HEK293 (cell line): ENCODE measurements around the gene NFIX.

ENCODE experiments used
- CTCF ChIA-PET: fragments of 350-600 bp; formaldehyde crosslinking; extraction: SDS; loops from one replicate; lab custom pipeline; 2021; ENCODE audit warnings: antibody characterized with exemption; lab: Yijun Ruan, JAX
- POLR2A ChIA-PET: fragments of 300-600 bp; formaldehyde crosslinking; extraction: SDS; loops from one replicate; lab custom pipeline; 2020; ENCODE audit warnings: antibody characterized with exemption, inconsistent platforms; lab: Yijun Ruan, JAX
- H3K27ac ChIP-seq: fragments of 200-500 bp; sonication (Bioruptor generic); 2 replicates; pipeline ENCODE4 v1.5.1; 2014; ENCODE audit warnings: low read depth, low read length, control low read depth, inconsistent platforms; ENCODE audit errors: extremely low read depth
- H3K36me3 ChIP-seq, 2 experiments: fragments of 200-500 bp in 1 of 2; sonication (Bioruptor generic) in 1 of 2; 1 replicate in 1 of 2; 2 replicates in 1 of 2; pipeline ENCODE4 v1.5.1; 2014 to 2017; ENCODE audit warnings: inconsistent platforms in 2 of 2, low read length in 2 of 2; ENCODE audit not compliant: control insufficient read depth in 2 of 2, insufficient read depth in 1 of 2
- H3K4me1 ChIP-seq: fragments of 200-500 bp; sonication (Bioruptor generic); 2 replicates; pipeline ENCODE4 v1.5.1; 2014; ENCODE audit warnings: mild to moderate bottlenecking, low read length, inconsistent platforms; ENCODE audit not compliant: control insufficient read depth, insufficient read depth
- H3K4me3 ChIP-seq: 2 replicates; pipeline ENCODE4 v1.5.1; 2011; ENCODE audit warnings: low read depth, mild to moderate bottlenecking, control low read depth, low read length, moderate library complexity
- H3K9me3 ChIP-seq: fragments of 200-500 bp; sonication (Bioruptor generic); 2 replicates; pipeline ENCODE4 v1.5.1; 2014; ENCODE audit warnings: low read depth, low read length, inconsistent platforms; ENCODE audit not compliant: control insufficient read depth, insufficient read depth
- GLIS1 ChIP-seq: fragments of 450-650 bp; formaldehyde crosslinking; IDR thresholded peaks from 2 replicates; pipeline ENCODE4 v1.5.1; 2016; ENCODE audit warnings: missing biosample characterization, missing genetic modification characterization
- GLIS2 ChIP-seq: fragments of 450-650 bp; formaldehyde crosslinking; IDR thresholded peaks from 2 replicates; pipeline ENCODE4 v1.5.1; 2016; ENCODE audit warnings: missing biosample characterization, missing genetic modification characterization
- KLF1 ChIP-seq: fragments of 450-650 bp; formaldehyde crosslinking; IDR thresholded peaks from 2 replicates; pipeline ENCODE4 v1.5.1; 2016; ENCODE audit warnings: missing biosample characterization, missing genetic modification characterization
- PRDM1 ChIP-seq: fragments of 450-650 bp; formaldehyde crosslinking; IDR thresholded peaks from 2 replicates; pipeline ENCODE4; 2016; ENCODE audit warnings: missing biosample characterization, missing genetic modification characterization
- SETDB1 ChIP-seq: IDR thresholded peaks from one replicate; pipeline ENCODE4 v1.6.1; 2017; ENCODE audit warnings: mild to moderate bottlenecking, low read length, moderate library complexity, mixed read lengths; ENCODE audit not compliant: insufficient read length
- SP2 ChIP-seq: fragments of 450-650 bp; formaldehyde crosslinking; IDR thresholded peaks from 2 replicates; pipeline ENCODE4 v1.5.1; 2016; ENCODE audit warnings: missing biosample characterization, missing genetic modification characterization
- ZBTB10 ChIP-seq: fragments of 450-650 bp; formaldehyde crosslinking; IDR thresholded peaks from 2 replicates; pipeline ENCODE4 v1.5.1; 2016; ENCODE audit warnings: missing biosample characterization, missing genetic modification characterization
- ZNF184 ChIP-seq: fragments of 450-650 bp; IDR thresholded peaks from 2 replicates; pipeline ENCODE4 v1.5.1; 2018; ENCODE audit warnings: missing biosample characterization, mild to moderate bottlenecking, missing genetic modification characterization
- ZNF302 ChIP-seq: fragments of 450-650 bp; formaldehyde crosslinking; IDR thresholded peaks from 2 replicates; pipeline ENCODE4 v1.5.1; 2016; ENCODE audit warnings: missing biosample characterization, missing genetic modification characterization, low read depth
- ZNF335 ChIP-seq: fragments of 450-650 bp; formaldehyde crosslinking; conservative IDR thresholded peaks from 2 replicates; pipeline ENCODE4 v1.5.1; 2016; ENCODE audit warnings: missing biosample characterization, missing genetic modification characterization
- ZNF366 ChIP-seq: fragments of 450-650 bp; formaldehyde crosslinking; conservative IDR thresholded peaks from 2 replicates; pipeline ENCODE4 v1.5.1; 2016; ENCODE audit warnings: missing biosample characterization, missing genetic modification characterization
- ZNF37A ChIP-seq: fragments of 450-650 bp; IDR thresholded peaks from 2 replicates; pipeline ENCODE4 v1.5.1; 2018; ENCODE audit warnings: missing biosample characterization, missing genetic modification characterization
- ZNF398 ChIP-seq: fragments of 450-650 bp; formaldehyde crosslinking; IDR thresholded peaks from 2 replicates; pipeline ENCODE4 v1.5.1; 2017; ENCODE audit warnings: missing biosample characterization, missing genetic modification characterization
- ZNF629 ChIP-seq: fragments of 450-650 bp; formaldehyde crosslinking; IDR thresholded peaks from 2 replicates; pipeline ENCODE4 v1.5.1; 2017; ENCODE audit warnings: missing biosample characterization, missing genetic modification characterization
- ZNF654 ChIP-seq: fragments of 450-650 bp; formaldehyde crosslinking; IDR thresholded peaks from 2 replicates; pipeline ENCODE4 v1.5.1; 2016; ENCODE audit warnings: low read depth, missing biosample characterization, missing genetic modification characterization
- ZNF670 ChIP-seq: fragments of 450-650 bp; formaldehyde crosslinking; IDR thresholded peaks from 2 replicates; pipeline ENCODE4 v1.5.1; 2016; ENCODE audit warnings: missing biosample characterization, missing genetic modification characterization, low read depth
- ZNF701 ChIP-seq: fragments of 450-650 bp; formaldehyde crosslinking; IDR thresholded peaks from 2 replicates; pipeline ENCODE4 v1.5.1; 2016; ENCODE audit warnings: missing biosample characterization, missing genetic modification characterization
- ZSCAN30 ChIP-seq: fragments of 450-650 bp; IDR thresholded peaks from 2 replicates; pipeline ENCODE4 v1.5.1; 2018; ENCODE audit warnings: missing biosample characterization, mild to moderate bottlenecking, missing genetic modification characterization, moderate library complexity
- ZSCAN4 ChIP-seq: fragments of 450-650 bp; formaldehyde crosslinking; IDR thresholded peaks from 2 replicates; pipeline ENCODE4 v1.5.1; 2017; ENCODE audit warnings: missing biosample characterization, missing genetic modification characterization
- TF ChIP-seq, protein P1 (sequence below): fragments of 450-650 bp; formaldehyde crosslinking; IDR thresholded peaks from 2 replicates; pipeline ENCODE4 v1.5.1; 2016; ENCODE audit warnings: missing biosample characterization, missing genetic modification characterization

NFIX gene

DNA sequence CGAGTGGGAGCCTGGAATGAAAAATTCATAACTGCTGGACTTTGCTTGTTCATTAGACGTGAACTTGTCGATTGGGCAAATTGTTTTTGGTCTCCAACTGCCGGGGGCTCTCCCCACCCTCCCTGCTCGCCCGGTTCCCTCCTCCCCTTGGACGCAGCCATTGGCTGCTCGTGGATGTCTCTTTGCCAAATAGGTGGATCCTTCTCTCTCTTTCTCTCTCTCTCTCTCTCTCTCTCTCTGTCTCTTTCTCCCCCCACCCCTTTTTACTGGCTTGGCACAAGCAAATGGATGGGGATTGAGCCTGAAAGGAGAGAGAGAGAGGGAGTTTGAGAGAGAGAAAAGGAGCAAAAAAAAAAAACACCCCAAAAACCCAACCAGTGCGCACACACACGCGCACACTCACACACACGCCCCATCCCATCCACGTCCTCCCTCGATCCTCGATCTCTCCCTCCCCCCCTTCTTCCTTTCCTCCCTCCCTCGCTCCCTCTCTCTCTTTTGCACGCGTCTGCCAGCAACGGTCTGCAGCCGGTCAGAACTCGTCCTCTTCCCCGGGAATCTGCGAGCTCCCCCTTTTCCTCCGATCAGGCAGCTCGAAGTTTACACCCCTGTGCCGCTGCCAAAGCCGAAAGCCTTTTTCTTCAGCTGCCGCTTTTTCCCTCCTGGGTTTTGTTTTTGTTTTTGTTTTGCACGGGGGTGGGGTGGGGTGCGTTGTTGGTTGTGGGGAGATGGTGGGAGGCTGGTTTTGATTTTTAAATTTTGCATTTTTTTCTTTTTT, 27.8 kb downstream of the NFIX start (continued):
- TF ChIP-seq ZSCAN4 (peak; percentile 35; the same call in 1 of the 2 replicates), KLF1 (tag by site-specific recombination) (peak; percentile 54)

- H3K36me3 ChIP-seq: no peaks in the 10 kb centered on the region
- H3K4me3 ChIP-seq: no peak overlapping the region
- ChIA-PET CTCF (interaction anchor here (1.1 kb wide), 1 partner anchor 10 kb away, joined by 3 read pairs; no protein-coding TSS in a partner anchor), POLR2A (interaction anchor here (0.5 kb wide), 1 partner anchor 24 kb away, joined by 6 read pairs; no protein-coding TSS in a partner anchor)
- TF ChIP-seq ZNF398 (tag by site-specific recombination) (no peak), ZNF629 (tag by site-specific recombination) (no peak), ZBTB10 (tag by site-specific recombination) (no peak), ZNF335 (tag by site-specific recombination) (no peak), ZNF701 (tag by site-specific recombination) (no peak), ZNF302 (no peak), ZNF670 (tag by site-specific recombination) (no peak)
- H3K9me3 ChIP-seq: no peaks in the 10 kb centered on the region
- no peak overlapping the region; the same call in 1 of the 2 replicates for H3K27ac ChIP-seq
- peaks cover 14% of the 10 kb centered on the region for H3K4me1 ChIP-seq
These were observed 28.4 kb downstream of the NFIX start for GRCh38 chr19:13023656-13024055.

DNA sequence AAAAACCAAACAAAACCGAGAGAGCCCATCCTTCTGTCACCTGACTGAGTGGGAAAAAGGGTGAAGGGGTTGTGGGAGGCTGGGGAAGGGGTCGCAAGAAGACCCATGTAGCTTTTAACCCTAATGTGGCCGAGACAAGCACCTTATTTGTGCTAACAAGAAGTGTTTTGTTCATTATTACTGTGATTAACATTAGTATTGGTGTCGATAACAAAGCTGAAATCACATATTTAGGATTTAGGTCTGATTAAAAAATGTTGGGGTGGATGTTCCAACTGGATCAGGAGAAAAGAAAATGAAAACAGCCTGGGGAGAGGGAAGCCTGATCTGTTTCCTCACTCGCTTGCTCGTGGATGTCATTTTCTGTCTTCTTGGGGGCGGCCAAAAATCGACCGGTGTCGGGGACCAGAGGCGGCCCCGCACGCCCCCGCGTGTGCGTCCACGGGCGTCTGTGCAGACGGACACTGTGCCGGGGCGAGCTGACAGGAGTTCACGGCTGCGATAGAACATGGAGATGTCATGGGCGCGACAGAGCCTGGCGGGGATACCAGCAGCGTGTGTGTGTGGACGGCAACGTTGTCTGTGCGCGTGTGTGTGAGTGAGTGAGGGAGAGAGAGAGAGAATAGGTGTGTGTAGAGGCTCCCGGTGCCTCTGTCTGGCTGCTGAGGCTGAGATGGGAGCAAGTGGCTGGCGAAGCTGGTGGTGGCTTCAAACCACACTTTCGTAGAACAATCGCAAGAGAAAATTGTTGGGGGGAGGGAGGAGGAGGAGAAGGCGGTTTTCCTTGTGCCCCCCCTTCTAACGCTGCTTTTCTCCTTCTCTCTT, 29.1 kb downstream of the NFIX start:
- Histone ChIP-seq H3K9me3 (no peaks in the 10 kb centered on the region), H3K4me3 (no peak overlapping the region), H3K4me1 (peaks cover 14% of the 10 kb centered on the region), H3K27ac (no peak overlapping the region), H3K36me3 (no peaks in the 10 kb centered on the region)
- ChIA-PET POLR2A (no interaction called here), CTCF (interaction anchor here (1.0 to 1.1 kb wide), 3 partner anchors 9 to 59 kb away, joined by 3 to 4 read pairs (median 3); no protein-coding TSS in a partner anchor)
- TF ChIP-seq PRDM1: peak; percentile 39
- TF ChIP-seq ZNF654: no peak
- TF ChIP-seq ZNF366: peak; percentile 50
- TF ChIP-seq GLIS1 (tag by site-specific recombination): no peak
- TF ChIP-seq SETDB1: no peak
- TF ChIP-seq GLIS2: no peak
- no peak for TF ChIP-seq ZSCAN30 (tag by site-specific recombination)
- no peak for TF ChIP-seq ZNF184 (tag by site-specific recombination)
- TF ChIP-seq SP2 (tag by site-specific recombination): no peak
- TF ChIP-seq, protein P1, sequence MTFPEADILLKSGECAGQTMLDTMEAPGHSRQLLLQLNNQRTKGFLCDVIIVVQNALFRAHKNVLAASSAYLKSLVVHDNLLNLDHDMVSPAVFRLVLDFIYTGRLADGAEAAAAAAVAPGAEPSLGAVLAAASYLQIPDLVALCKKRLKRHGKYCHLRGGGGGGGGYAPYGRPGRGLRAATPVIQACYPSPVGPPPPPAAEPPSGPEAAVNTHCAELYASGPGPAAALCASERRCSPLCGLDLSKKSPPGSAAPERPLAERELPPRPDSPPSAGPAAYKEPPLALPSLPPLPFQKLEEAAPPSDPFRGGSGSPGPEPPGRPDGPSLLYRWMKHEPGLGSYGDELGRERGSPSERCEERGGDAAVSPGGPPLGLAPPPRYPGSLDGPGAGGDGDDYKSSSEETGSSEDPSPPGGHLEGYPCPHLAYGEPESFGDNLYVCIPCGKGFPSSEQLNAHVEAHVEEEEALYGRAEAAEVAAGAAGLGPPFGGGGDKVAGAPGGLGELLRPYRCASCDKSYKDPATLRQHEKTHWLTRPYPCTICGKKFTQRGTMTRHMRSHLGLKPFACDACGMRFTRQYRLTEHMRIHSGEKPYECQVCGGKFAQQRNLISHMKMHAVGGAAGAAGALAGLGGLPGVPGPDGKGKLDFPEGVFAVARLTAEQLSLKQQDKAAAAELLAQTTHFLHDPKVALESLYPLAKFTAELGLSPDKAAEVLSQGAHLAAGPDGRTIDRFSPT: no peak
- TF ChIP-seq ZNF37A (tag by site-specific recombination): no peak
- TF ChIP-seq, all 188 proteins: peak for 2
